GM12878 (cell line): ENCODE data around the gene PGLYRP2. TPM values are rescaled to one million over a fixed set of nuclear protein-coding genes. Genes with fewer than 3 reads are reported as not detected.

Experiments used
- ATAC-seq: fragments of 200-7000 bp; cut with Tn5 transposase; 3 replicates; pipeline ENCODE4 v1.9.1; 2020; ENCODE audit warnings: mild to moderate bottlenecking, moderate library complexity
- BruUV-seq: library from RNA; stranded (reverse); fragments of 400-500 nt; replicated peaks from 2 replicates; lab custom pipeline; 2021; lab: Mats Ljungman, UMichigan
- CTCF ChIA-PET: fragments of 300-600 bp; sonication (Branson Sonifier 250); formaldehyde crosslinking; extraction: SDS; loops from one replicate; lab custom pipeline; 2021; ENCODE audit warnings: inconsistent platforms; lab: Yijun Ruan, JAX
- POLR2A ChIA-PET: fragments of 350-600 bp; formaldehyde crosslinking; extraction: SDS; loops from one replicate; lab custom pipeline; 2021; ENCODE audit warnings: inconsistent platforms; lab: Charles Lee
- RAD21 ChIA-PET: fragments of 300-600 bp; sonication (Branson Sonifier 250); formaldehyde crosslinking; loops from one replicate; lab custom pipeline; 2023; ENCODE audit warnings: antibody characterized with exemption; ENCODE audit not compliant: unreplicated experiment; lab: Charles Lee
- SMC1A ChIA-PET: fragments of 300-600 bp; sonication (Branson Sonifier 250); formaldehyde crosslinking; loops from one replicate; lab custom pipeline; 2023; ENCODE audit not compliant: unreplicated experiment, uncharacterized antibody; lab: Charles Lee
- DNase-seq: peaks from one replicate; pipeline ENCODE4 v3.0.0-alpha.2; 2011; ENCODE audit warnings: low read depth, low spot score
- FAIRE-seq: peaks from 3 replicates; lab custom pipeline; 2011; peaks lifted over from hg19 to GRCh38; lab: Jason Lieb, UNC
- H2AFZ ChIP-seq: 2 replicates; pipeline ENCODE4 v1.6.0; 2011; ENCODE audit warnings: low read depth, low read length, control low read depth; ENCODE audit not compliant: control insufficient read depth
- H3K27ac ChIP-seq: 2 replicates; pipeline ENCODE4 v1.5.1; 2011; ENCODE audit warnings: control low read depth; ENCODE audit not compliant: control insufficient read depth, insufficient read depth
- H3K27me3 ChIP-seq, 2 experiments: replicated peaks in 1 of 2; 2 replicates each; pipeline versions ENCODE4 v1.6.0 to v1.6.1; 2011; ENCODE audit warnings: low read length in 1 of 2; ENCODE audit not compliant: control insufficient read depth in 2 of 2, insufficient read depth in 2 of 2
- H3K36me3 ChIP-seq, 2 experiments: 2 replicates each; pipeline ENCODE4 v1.5.1; 2011; ENCODE audit warnings: low read length in 1 of 2; ENCODE audit not compliant: control insufficient read depth in 2 of 2, insufficient read depth in 2 of 2
- H3K4me1 ChIP-seq: 2 replicates; pipeline ENCODE4 v1.6.1; 2011; ENCODE audit warnings: mild to moderate bottlenecking, low read length, moderate library complexity, mixed read lengths; ENCODE audit not compliant: control insufficient read depth, insufficient read depth
- H3K4me2 ChIP-seq: 2 replicates; pipeline ENCODE4 v1.6.0; 2011; ENCODE audit warnings: control low read depth; ENCODE audit not compliant: control insufficient read depth, insufficient read depth
- H3K4me3 ChIP-seq: fragments of 200-600 bp; sonication (generic); 2 replicates; pipeline ENCODE4 v1.5.1; 2016
- H3K79me2 ChIP-seq: 2 replicates; pipeline ENCODE4 v1.6.0; 2011; ENCODE audit warnings: low read length; ENCODE audit not compliant: control insufficient read depth, insufficient read depth
- H3K9ac ChIP-seq: 2 replicates; pipeline ENCODE4 v1.8.0; 2011; ENCODE audit warnings: low read length, control low read depth, mixed read lengths; ENCODE audit not compliant: control insufficient read depth, insufficient read depth
- H3K9me3 ChIP-seq: replicated peaks from 3 replicates; pipeline ENCODE4 v1.5.1; 2011; ENCODE audit warnings: mild to moderate bottlenecking, low read length; ENCODE audit not compliant: control insufficient read depth, insufficient read depth
- H4K20me1 ChIP-seq: 2 replicates; pipeline ENCODE4 v1.6.0; 2011; ENCODE audit not compliant: control insufficient read depth, insufficient read depth
- ASH2L ChIP-seq: fragments of 300-600, 200-600 bp; sonication (generic); IDR thresholded peaks from 2 replicates; pipeline ENCODE4 v1.6.1; 2017; ENCODE audit warnings: low read depth, mild to moderate bottlenecking, borderline replicate concordance
- CHD4 ChIP-seq: fragments of 200-600 bp; sonication (generic); IDR thresholded peaks from 2 replicates; pipeline ENCODE4 v1.6.1; 2016; ENCODE audit warnings: mild to moderate bottlenecking
- CREB1 ChIP-seq: IDR thresholded peaks from 2 replicates; pipeline ENCODE4 v1.6.1; 2012; ENCODE audit warnings: low read depth, mild to moderate bottlenecking, inconsistent platforms
- E2F4 ChIP-seq: IDR thresholded peaks from 2 replicates; pipeline ENCODE4 v1.6.1; 2012; ENCODE audit warnings: low read depth, low read length, improper control_type of control experiment
- E2F8 ChIP-seq: fragments of 450-650 bp; IDR thresholded peaks from 2 replicates; pipeline ENCODE4 v1.6.1; 2018; ENCODE audit warnings: mild to moderate bottlenecking, low read depth, moderate library complexity; ENCODE audit not compliant: partially characterized antibody
- EGR1 ChIP-seq, 2 experiments: IDR thresholded peaks; 1 replicate in 1 of 2; 2 replicates in 1 of 2; pipeline ENCODE4 v1.6.1; 2011 to 2012; ENCODE audit warnings: low read depth in 2 of 2, low read length in 2 of 2, borderline replicate concordance in 1 of 2, mild to moderate bottlenecking in 1 of 2, moderate library complexity in 1 of 2
- ELK1 ChIP-seq: IDR thresholded peaks from 2 replicates; pipeline ENCODE4 v1.6.1; 2012; ENCODE audit warnings: low read depth, low read length, improper control_type of control experiment
- EP300 ChIP-seq, 2 experiments: fragments of 150-350 bp in 1 of 2; IDR thresholded peaks; 2 replicates each; pipeline ENCODE4 v1.6.1; 2011 to 2012; ENCODE audit warnings: low read depth in 2 of 2, low read length in 2 of 2, borderline replicate concordance in 1 of 2, improper control_type of control experiment in 1 of 2, inconsistent platforms in 1 of 2; ENCODE audit not compliant: control insufficient read depth in 1 of 2
- ESRRA ChIP-seq: IDR thresholded peaks from 2 replicates; pipeline ENCODE4 v1.6.1; 2012; ENCODE audit warnings: mild to moderate bottlenecking, low read length, improper control_type of control experiment
- KAT2A ChIP-seq: conservative IDR thresholded peaks from 2 replicates; pipeline ENCODE4 v1.6.1; 2011; ENCODE audit warnings: low read depth, low read length; ENCODE audit not compliant: control insufficient read depth
- MTA3 ChIP-seq: IDR thresholded peaks from 2 replicates; pipeline ENCODE4 v1.6.1; 2012; ENCODE audit warnings: low read length, inconsistent platforms, borderline replicate concordance
- RUNX3 ChIP-seq: IDR thresholded peaks from 2 replicates; pipeline ENCODE4 v1.6.1; 2012; ENCODE audit warnings: low read length, inconsistent platforms
- SMAD5 ChIP-seq: IDR thresholded peaks from 2 replicates; pipeline ENCODE4 v1.6.1; 2016; ENCODE audit warnings: antibody characterized with exemption, low read depth
- STAT1 ChIP-seq: fragments of 450-650 bp; conservative IDR thresholded peaks from 2 replicates; pipeline ENCODE4 v1.6.1; 2014; ENCODE audit warnings: antibody characterized with exemption, mild to moderate bottlenecking
- TCF12 ChIP-seq: IDR thresholded peaks from 2 replicates; pipeline ENCODE4 v1.6.1; 2011; ENCODE audit warnings: low read depth, mild to moderate bottlenecking, low read length
- TCF7 ChIP-seq: IDR thresholded peaks from 2 replicates; pipeline ENCODE4 v1.6.1; 2014; ENCODE audit warnings: antibody characterized with exemption, borderline replicate concordance
- ZBTB11 ChIP-seq: fragments of 450-650 bp; formaldehyde crosslinking; IDR thresholded peaks from 2 replicates; pipeline ENCODE4 v1.5.0; 2022; ENCODE audit warnings: mild to moderate bottlenecking, missing genetic modification characterization
- ZNF24 ChIP-seq: fragments of 450-650 bp; IDR thresholded peaks from 2 replicates; pipeline ENCODE4 v1.6.1; 2017; ENCODE audit warnings: antibody characterized with exemption, mild to moderate bottlenecking
- WGBS: methylation state at CpG from one replicate; pipeline ENCODE4 v1.1.6; 2016; ENCODE audit warnings: low lambda C conversion rate; ENCODE audit not compliant: insufficient replicate concordance, insufficient coverage; ENCODE audit errors: missing lambda C conversion rate; 5-methylcytosine and 5-hydroxymethylcytosine counted together
- in situ Hi-C: fragments of 300-500 bp; cut with MboI; formaldehyde crosslinking; loops from 9 replicates; pipeline ENCODE4 v1.14.3; 2018; ENCODE audit warnings: mixed read lengths
- intact Hi-C: fragments of 100-400 bp; cut with micrococcal nuclease; formaldehyde crosslinking; loops from one replicate; pipeline ENCODE4 v1.14.2; 2022; ENCODE audit not compliant: unreplicated experiment
- polyA plus RNA-seq, 11 experiments: library from polyadenylated mRNA; depleted of rRNA in 4 of 11; unstranded in 6 of 11; stranded (reverse) in 5 of 11; fragments of >200 nt; fragmentation: Nextera tagmentation in 4 of 11; fragmentation: Illumina TruSeq in 1 of 11; extraction: Ambion mirVana in 4 of 11; extraction: Trizol in 1 of 11; gene quantifications; 1 replicate in 1 of 11; 2 replicates in 10 of 11; pipeline versions ENCODE4 v1.2.1 to v1.2.3, GENCODE V29; 2011 to 2016; ENCODE audit warnings: inconsistent platforms in 2 of 11, missing spikeins in 2 of 11, low read depth in 1 of 11
- total RNA-seq, 4 experiments: library from RNA; depleted of rRNA in 3 of 4; stranded (reverse); fragments of >200 nt in 3 of 4; fragmentation: Illumina TruSeq in 1 of 4; extraction: Trizol in 1 of 4; gene quantifications; 2 replicates each; pipeline versions ENCODE4 v1.2.1 to v1.2.3, GENCODE V29; 2013 to 2021

Gene PGLYRP2
- total and polyA plus RNA-seq, 10 of the 15 experiments (the other 5 are each of a cell fraction or from before 2014, with no cell fraction given) = 0.15 to 0.48 (median 0.26) TPM; not detected in 5

- ChIA-PET POLR2A (interaction anchor here (0.6 kb wide), 1 partner anchor 130 kb away, joined by 3 read pairs; no protein-coding TSS in a partner anchor), RAD21 (no interaction called here), SMC1A (no interaction called here), CTCF (no interaction called here)
- Histone ChIP-seq H3K4me2 (no peak overlapping the region), H2AFZ (no peak overlapping the region), H3K4me1 (no peaks in the 10 kb centered on the region), H3K27ac (no peak overlapping the region), H4K20me1 (no peaks in the 10 kb centered on the region), H3K79me2 (no peaks in the 10 kb centered on the region), H3K9ac (no peak overlapping the region), H3K27me3 (no peaks in the 10 kb centered on the region), H3K9me3 (no peaks in the 10 kb centered on the region; the same call in 2 of the 3 replicates), H3K36me3 (no peaks in the 10 kb centered on the region), H3K4me3 (no peak overlapping the region)
- DNase-seq (no peak), ATAC-seq (no peak), FAIRE-seq (no peak)
- in situ Hi-C loops = no loop called here
- intact Hi-C loops = no loop called here
- 73% methylated on average over 4 of the region's 4 CpGs for WGBS
- no TSS peak for BruUV-seq
- TF ChIP-seq KAT2A = no peak
- TF ChIP-seq ASH2L = no peak
- no peak for TF ChIP-seq ZNF24
- no peak for TF ChIP-seq EGR1 (IDR thresholded peaks at IDR 0.05; ENCODE audit: borderline replicate concordance in 1 of 2, low read depth in 2 of 2, low read length in 2 of 2)
- TF ChIP-seq EP300 (IDR thresholded peaks at IDR 0.05; ENCODE audit: borderline replicate concordance in 1 of 2, control insufficient read depth in 1 of 2, low read depth in 2 of 2, low read length in 2 of 2) = no peak
- no peak for TF ChIP-seq ZBTB11 (CRISPR knock-in tag)
- no peak for TF ChIP-seq CREB1
- TF ChIP-seq E2F8 = no peak
- TF ChIP-seq ELK1 = no peak
- no peak for TF ChIP-seq TCF12
- no peak for TF ChIP-seq SMAD5
- no peak for TF ChIP-seq ESRRA
- TF ChIP-seq RUNX3 = no peak
- TF ChIP-seq E2F4 = no peak
- no peak for TF ChIP-seq TCF7
- TF ChIP-seq MTA3 = no peak
- no peak for TF ChIP-seq CHD4
- TF ChIP-seq STAT1 = no peak
Observed at GRCh38 chr19:15487038-15487437, 7.7 kb upstream of the PGLYRP2 start.
